ENCODE measurements around the gene NAGS.

DNA sequence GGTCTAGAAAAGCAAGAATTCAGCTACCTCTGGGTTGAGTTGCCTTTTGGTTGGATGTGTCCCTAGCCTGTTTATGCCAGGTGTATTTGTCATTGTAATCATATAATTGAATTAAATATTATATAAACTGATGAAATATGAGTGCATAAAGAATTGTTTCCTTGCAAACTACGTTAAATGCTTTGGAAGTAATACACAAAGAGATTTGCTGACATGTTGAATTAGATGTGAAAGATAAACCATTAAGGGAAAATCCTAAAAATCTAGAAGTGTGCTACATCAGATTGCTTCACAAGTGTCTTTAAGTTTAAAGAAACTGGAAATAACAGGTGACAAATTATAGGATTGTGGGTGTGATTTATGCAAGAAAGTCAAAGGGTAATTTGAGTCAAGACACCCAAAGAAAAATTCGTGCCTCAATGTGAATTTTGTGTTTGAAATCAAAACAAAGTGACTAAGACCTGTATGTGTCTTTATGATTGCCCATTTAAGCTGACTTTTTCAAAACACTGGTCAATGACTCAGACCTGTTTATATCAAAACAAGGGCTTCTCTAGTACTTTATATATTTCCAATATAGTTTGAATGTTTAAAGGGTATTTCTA, 45.6 kb upstream of the NAGS start:
- TF ChIP-seq EZH2phosphoT487 (IDR thresholded peaks at IDR 0.05; ENCODE audit: low read depth, severe bottlenecking, unreplicated experiment) (no peak), EZH2 (IDR thresholded peaks at IDR 0.05; ENCODE audit: borderline replicate concordance) (no peak)

All from hepatocyte (in vitro differentiated cells).